Bronchial epithelial cell (primary cell): Measurements from ENCODE around the gene WASL. TPM values are rescaled to one million over a fixed set of nuclear protein-coding genes. Genes with fewer than 3 reads are reported as not detected.

ENCODE experiments used
- DNase-seq: peaks from one replicate; pipeline ENCODE4 v3.0.0-alpha.2; 2010; ENCODE audit warnings: low read depth
- FAIRE-seq: peaks from 2 replicates; lab custom pipeline; 2011; peaks lifted over from hg19 to GRCh38; lab: Jason Lieb, UNC
- H3K27me3 ChIP-seq: 2 replicates; pipeline ENCODE4 v1.5.1; 2011; ENCODE audit warnings: low read length; ENCODE audit not compliant: control insufficient read depth, insufficient read depth
- H3K36me3 ChIP-seq: 2 replicates; pipeline ENCODE4 v1.5.1; 2011; ENCODE audit warnings: low read length; ENCODE audit not compliant: control insufficient read depth, insufficient read depth
- H3K4me3 ChIP-seq: 2 replicates; pipeline ENCODE4 v1.5.1; 2011; ENCODE audit warnings: mild to moderate bottlenecking, low read depth, low read length, control low read depth
- total RNA-seq: library from RNA; depleted of rRNA; stranded (reverse); fragments of >200 nt; gene quantifications from 2 replicates; pipeline ENCODE4 v1.2.1, GENCODE V29; 2014
- TF ChIP-seq, protein P1 (sequence below): IDR thresholded peaks from 2 replicates; pipeline ENCODE4 v1.5.1; 2011; ENCODE audit warnings: mild to moderate bottlenecking, moderate library complexity, low read length, control low read depth, inconsistent platforms; ENCODE audit not compliant: insufficient read depth, severe bottlenecking

The WASL gene
- total RNA-seq, 1 donor from 2014 or later, result 15.0 TPM

DNA sequence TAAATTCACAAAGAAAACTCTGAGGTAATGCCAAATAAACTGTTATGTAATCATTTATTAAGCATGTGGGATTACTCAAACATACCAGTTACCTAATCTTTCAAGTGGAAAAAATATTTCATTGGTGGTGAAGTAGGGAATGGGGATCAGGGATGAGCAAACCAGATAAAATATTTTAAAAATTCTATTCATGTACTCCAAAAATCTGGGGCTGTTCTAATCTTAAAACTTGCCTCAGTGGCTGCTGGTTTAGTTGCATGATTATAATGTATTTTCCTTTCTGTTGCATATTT, 73.7 kb downstream of the WASL start:
- TF ChIP-seq, protein P1, sequence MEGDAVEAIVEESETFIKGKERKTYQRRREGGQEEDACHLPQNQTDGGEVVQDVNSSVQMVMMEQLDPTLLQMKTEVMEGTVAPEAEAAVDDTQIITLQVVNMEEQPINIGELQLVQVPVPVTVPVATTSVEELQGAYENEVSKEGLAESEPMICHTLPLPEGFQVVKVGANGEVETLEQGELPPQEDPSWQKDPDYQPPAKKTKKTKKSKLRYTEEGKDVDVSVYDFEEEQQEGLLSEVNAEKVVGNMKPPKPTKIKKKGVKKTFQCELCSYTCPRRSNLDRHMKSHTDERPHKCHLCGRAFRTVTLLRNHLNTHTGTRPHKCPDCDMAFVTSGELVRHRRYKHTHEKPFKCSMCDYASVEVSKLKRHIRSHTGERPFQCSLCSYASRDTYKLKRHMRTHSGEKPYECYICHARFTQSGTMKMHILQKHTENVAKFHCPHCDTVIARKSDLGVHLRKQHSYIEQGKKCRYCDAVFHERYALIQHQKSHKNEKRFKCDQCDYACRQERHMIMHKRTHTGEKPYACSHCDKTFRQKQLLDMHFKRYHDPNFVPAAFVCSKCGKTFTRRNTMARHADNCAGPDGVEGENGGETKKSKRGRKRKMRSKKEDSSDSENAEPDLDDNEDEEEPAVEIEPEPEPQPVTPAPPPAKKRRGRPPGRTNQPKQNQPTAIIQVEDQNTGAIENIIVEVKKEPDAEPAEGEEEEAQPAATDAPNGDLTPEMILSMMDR, result no peak
- Histone ChIP-seq H3K27me3 (no peaks in the 10 kb centered on the region), H3K4me3 (no peak overlapping the region), H3K36me3 (no peaks in the 10 kb centered on the region)
- DNase-seq (peak; percentile 85), FAIRE-seq (no peak)

DNA sequence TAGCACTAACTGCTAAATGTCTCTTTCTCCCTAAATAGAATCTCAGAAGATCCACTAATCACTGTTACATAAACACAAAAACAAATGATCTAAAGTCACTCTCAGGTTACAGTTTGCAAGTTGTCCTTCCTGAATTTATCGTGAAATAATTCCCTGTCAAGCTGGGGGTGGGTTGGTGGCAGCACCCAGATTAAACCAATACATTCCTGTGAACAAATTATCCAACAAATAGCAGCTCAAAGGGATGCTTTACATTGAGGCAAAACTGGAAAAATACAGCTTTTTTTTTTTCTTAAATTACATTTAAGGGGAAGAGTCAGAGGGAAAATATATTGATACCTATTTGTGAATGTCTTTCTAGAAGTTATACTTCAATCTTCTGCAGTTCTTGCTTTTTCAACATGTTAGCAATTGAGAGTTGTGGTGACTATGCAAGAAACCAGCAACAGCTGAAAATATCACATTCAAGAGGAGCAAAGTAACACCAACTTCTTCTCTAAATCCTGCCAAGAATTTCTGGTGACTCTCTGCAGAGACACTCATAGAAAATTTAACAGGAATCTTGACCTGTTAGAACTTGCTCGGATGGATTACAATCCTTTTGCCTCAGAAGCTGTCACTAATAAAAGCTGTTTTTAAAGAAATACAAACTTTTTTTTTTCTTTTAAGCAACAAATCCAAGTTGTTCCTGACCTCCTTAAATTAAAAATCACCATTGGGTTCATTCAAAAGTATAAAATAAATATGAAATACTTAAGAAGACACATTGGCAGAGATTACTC, 74.2 kb downstream of the WASL start:
- TF ChIP-seq, protein P1, result no peak
- Histone ChIP-seq H3K4me3 (no peak overlapping the region), H3K36me3 (no peaks in the 10 kb centered on the region), H3K27me3 (no peaks in the 10 kb centered on the region)
- FAIRE-seq (no peak), DNase-seq (peak; percentile 94)

GRCh38 chr7:123673752-123674398, 74.9 kb downstream of the WASL start:
- Histone ChIP-seq H3K27me3 (no peaks in the 10 kb centered on the region), H3K4me3 (no peak overlapping the region), H3K36me3 (no peaks in the 10 kb centered on the region)
- peak; percentile 54 for DNase-seq
- FAIRE-seq, result no peak
- TF ChIP-seq, protein P1, result no peak

- Histone ChIP-seq H3K4me3 (no peak overlapping the region), H3K27me3 (no peaks in the 10 kb centered on the region), H3K36me3 (no peaks in the 10 kb centered on the region)
- DNase-seq (peak; percentile 11), FAIRE-seq (no peak)
- TF ChIP-seq, protein P1, result no peak
These were observed 75.6 kb downstream of the WASL start for GRCh38 chr7:123673137-123673732.

DNA sequence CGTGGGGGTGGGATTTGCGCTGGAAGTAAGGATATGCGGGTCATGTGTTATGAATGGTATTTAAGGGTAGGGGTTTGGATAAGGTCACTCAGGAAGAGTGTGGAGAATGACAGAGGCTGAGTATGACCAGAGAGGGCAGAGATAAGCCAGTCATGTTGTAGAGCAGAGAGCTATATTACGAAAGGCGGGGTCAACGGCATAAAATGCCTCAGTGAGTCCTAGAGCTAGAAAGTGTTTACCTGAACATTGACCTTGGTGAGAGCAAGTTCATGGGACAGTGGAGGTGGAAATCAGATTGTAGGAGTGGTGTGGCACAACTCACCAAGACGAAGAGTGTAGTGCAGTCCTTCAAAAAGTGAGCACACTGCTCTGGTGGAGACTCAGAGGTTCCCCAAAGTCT, 79.3 kb downstream of the WASL start:
- DNase-seq (no peak), FAIRE-seq (no peak)
- H3K27me3 ChIP-seq, result no peaks in the 10 kb centered on the region
- no peaks in the 10 kb centered on the region for H3K36me3 ChIP-seq
- TF ChIP-seq, protein P1, result no peak
- H3K4me3 ChIP-seq, result no peak overlapping the region
